GM10248 (cell line): Measurements from ENCODE around the gene VSIG10L.
A peak's percentile ranks its signal among the peaks of the same experiment; 100 is the strongest.

Experiments
- CTCF ChIA-PET: fragments of 300-600 bp; sonication (Branson Sonifier 250); formaldehyde crosslinking; extraction: SDS; loops from one replicate; lab custom pipeline; 2021; ENCODE audit warnings: antibody characterized with exemption; lab: Yijun Ruan, JAX
- POLR2A ChIA-PET: fragments of 350-650 bp; sonication (Branson Sonifier 250); formaldehyde crosslinking; extraction: SDS; loops from one replicate; lab custom pipeline; 2020; ENCODE audit warnings: antibody characterized with exemption; lab: Yijun Ruan, JAX
- DNase-seq: peaks from one replicate; pipeline ENCODE4 v3.0.0; 2012; ENCODE audit errors: extremely low spot score
- CTCF ChIP-seq: IDR thresholded peaks from 2 replicates; pipeline ENCODE4 v1.5.1; 2012; ENCODE audit warnings: mild to moderate bottlenecking, low read depth; ENCODE audit errors: extremely low read depth, missing control alignments, control extremely low read depth

VSIG10L gene

GRCh38 chr19:51380379-51380778 is 38.4 kb upstream of the VSIG10L start:
- no peak for DNase-seq
- TF ChIP-seq CTCF: no peak
- ChIA-PET POLR2A (no interaction called here), CTCF (interaction anchor here (1.0 to 1.7 kb wide), 5 partner anchors 8 to 41 kb away, joined by 3 to 7 read pairs (median 5); partner anchors contain the start of genes C19orf84 and NKG7)

- TF ChIP-seq CTCF: no peak
- ChIA-PET POLR2A (no interaction called here), CTCF (interaction anchor here (1.0 to 1.5 kb wide), 3 partner anchors 12 to 96 kb away, joined by 3 to 4 read pairs (median 3); partner anchors contain the start of gene ETFB)
- no peak for DNase-seq
These were observed 35.5 kb upstream of the VSIG10L start for GRCh38 chr19:51377422-51377821.

GRCh38 chr19:51375504-51376221 is 33.7 kb upstream of the VSIG10L start:
- CTCF ChIA-PET: interaction anchor here (0.8 to 1.7 kb wide), 3 partner anchors 18 to 46 kb away, joined by 3 to 5 read pairs (median 4); no protein-coding TSS in a partner anchor
- POLR2A ChIA-PET: interaction anchor here (0.6 kb wide), 1 partner anchor 15 kb away, joined by 4 read pairs; the partner anchor contains the start of gene C19orf84
- DNase-seq: no peak
- TF ChIP-seq CTCF: no peak

- POLR2A ChIA-PET: no interaction called here
- CTCF ChIA-PET: interaction anchor here (0.8 to 3.4 kb wide), 5 partner anchors 8 to 100 kb away, joined by 3 to 9 read pairs (median 7); no protein-coding TSS in a partner anchor
- no peak for TF ChIP-seq CTCF
- peak; percentile 66 for DNase-seq
These were observed 30.9 kb upstream of the VSIG10L start, which contains the start of gene NKG7 for GRCh38 chr19:51372649-51373504. NKG7 (minus strand) TSS chr19:51372654; CDS start chr19:51372535, 119 bp downstream.

- ChIA-PET CTCF (interaction anchor here (1.9 to 3.4 kb wide), 4 partner anchors 9 to 101 kb away, joined by 7 to 9 read pairs (median 7); no protein-coding TSS in a partner anchor), POLR2A (no interaction called here)
- TF ChIP-seq CTCF: no peak
- DNase-seq: no peak
These were observed 30.2 kb upstream of the VSIG10L start for GRCh38 chr19:51372021-51372648.

GRCh38 chr19:51371186-51371690 is 29.3 kb upstream of the VSIG10L start:
- TF ChIP-seq CTCF: no peak
- no peak for DNase-seq
- ChIA-PET CTCF (interaction anchor here (1.1 to 3.4 kb wide), 5 partner anchors 10 to 102 kb away, joined by 3 to 9 read pairs (median 7); no protein-coding TSS in a partner anchor), POLR2A (no interaction called here)
